ENCODE data around the gene GAS6. TPM values are rescaled to one million over a fixed set of nuclear protein-coding genes. Genes with fewer than 3 reads are reported as not detected.
A peak's percentile ranks its signal among the peaks of the same experiment; 100 is the strongest.

The GAS6 gene
- total and polyA plus RNA-seq, 3 donors from 2014 or later: 193 to 575 (median 416) TPM

- Histone ChIP-seq H3K27me3 (no peaks in the 10 kb centered on the region), H3K9me3 (no peaks in the 10 kb centered on the region), H3K4me1 (no peaks in the 10 kb centered on the region), H3K36me3 (ENCODE audit: low read depth, missing control alignments) (no peaks in the 10 kb centered on the region), H3K4me3 (no peak overlapping the region), H3K27ac (no peak overlapping the region)
- TF ChIP-seq POLR2A (IDR thresholded peaks at IDR 0.05) (no peak), CTCF (IDR thresholded peaks at IDR 0.05) (no peak)
- no peak for DNase-seq
- intact Hi-C loops (cut with DNase I; ENCODE audit: low total_unique reads): no loop called here
- WGBS, 2 donors: 68 to 76% methylated on average over 4 of the region's 4 CpGs
These were observed 42.7 kb upstream of the GAS6 start for GRCh38 chr13:113906571-113906970.

GRCh38 chr13:113905942-113906341 is 42.1 kb upstream of the GAS6 start:
- Histone ChIP-seq H3K9me3 (no peaks in the 10 kb centered on the region), H3K4me3 (no peak overlapping the region), H3K27ac (no peak overlapping the region), H3K4me1 (no peaks in the 10 kb centered on the region), H3K27me3 (no peaks in the 10 kb centered on the region), H3K36me3 (ENCODE audit: low read depth, missing control alignments) (no peaks in the 10 kb centered on the region)
- DNase-seq: no peak
- no peak for TF ChIP-seq CTCF (IDR thresholded peaks at IDR 0.05)
- no peak for TF ChIP-seq POLR2A (IDR thresholded peaks at IDR 0.05)
- intact Hi-C loops (cut with DNase I; ENCODE audit: low total_unique reads): no loop called here
- 85 to 87% methylated on average over 8 of the region's 8 CpGs for WGBS, 2 donors

GRCh38 chr13:113905018-113905417 is 41.1 kb upstream of the GAS6 start:
- no peak for TF ChIP-seq CTCF (IDR thresholded peaks at IDR 0.05)
- no peak for TF ChIP-seq POLR2A (IDR thresholded peaks at IDR 0.05)
- Histone ChIP-seq H3K4me1 (no peaks in the 10 kb centered on the region), H3K27ac (no peak overlapping the region), H3K4me3 (no peak overlapping the region), H3K27me3 (no peaks in the 10 kb centered on the region), H3K36me3 (ENCODE audit: low read depth, missing control alignments) (no peaks in the 10 kb centered on the region), H3K9me3 (no peaks in the 10 kb centered on the region)
- no peak for DNase-seq
- 87 to 90% methylated on average over 9 of the region's 9 CpGs for WGBS, 2 donors
- intact Hi-C loops (cut with DNase I; ENCODE audit: low total_unique reads): no loop called here

GRCh38 chr13:113904411-113904810 is 40.5 kb upstream of the GAS6 start:
- intact Hi-C loops (cut with DNase I; ENCODE audit: low total_unique reads): no loop called here
- DNase-seq: peak; percentile 42
- 74% methylated on average over 8 of the region's 8 CpGs for WGBS, 2 donors

More at GRCh38 chr13:113904411-113904810, 40.5 kb upstream of the GAS6 start:
- Histone ChIP-seq H3K27me3 (no peaks in the 10 kb centered on the region), H3K27ac (no peak overlapping the region), H3K36me3 (ENCODE audit: low read depth, missing control alignments) (no peaks in the 10 kb centered on the region), H3K4me1 (no peaks in the 10 kb centered on the region), H3K9me3 (no peaks in the 10 kb centered on the region), H3K4me3 (no peak overlapping the region)
- no peak for TF ChIP-seq POLR2A (IDR thresholded peaks at IDR 0.05)
- TF ChIP-seq CTCF (IDR thresholded peaks at IDR 0.05): peak in 2 of 3 experiments; percentile 17 to 20
